Measurements from ENCODE around the gene CERCAM.

CERCAM gene, protein sequence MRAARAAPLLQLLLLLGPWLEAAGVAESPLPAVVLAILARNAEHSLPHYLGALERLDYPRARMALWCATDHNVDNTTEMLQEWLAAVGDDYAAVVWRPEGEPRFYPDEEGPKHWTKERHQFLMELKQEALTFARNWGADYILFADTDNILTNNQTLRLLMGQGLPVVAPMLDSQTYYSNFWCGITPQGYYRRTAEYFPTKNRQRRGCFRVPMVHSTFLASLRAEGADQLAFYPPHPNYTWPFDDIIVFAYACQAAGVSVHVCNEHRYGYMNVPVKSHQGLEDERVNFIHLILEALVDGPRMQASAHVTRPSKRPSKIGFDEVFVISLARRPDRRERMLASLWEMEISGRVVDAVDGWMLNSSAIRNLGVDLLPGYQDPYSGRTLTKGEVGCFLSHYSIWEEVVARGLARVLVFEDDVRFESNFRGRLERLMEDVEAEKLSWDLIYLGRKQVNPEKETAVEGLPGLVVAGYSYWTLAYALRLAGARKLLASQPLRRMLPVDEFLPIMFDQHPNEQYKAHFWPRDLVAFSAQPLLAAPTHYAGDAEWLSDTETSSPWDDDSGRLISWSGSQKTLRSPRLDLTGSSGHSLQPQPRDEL

DNA sequence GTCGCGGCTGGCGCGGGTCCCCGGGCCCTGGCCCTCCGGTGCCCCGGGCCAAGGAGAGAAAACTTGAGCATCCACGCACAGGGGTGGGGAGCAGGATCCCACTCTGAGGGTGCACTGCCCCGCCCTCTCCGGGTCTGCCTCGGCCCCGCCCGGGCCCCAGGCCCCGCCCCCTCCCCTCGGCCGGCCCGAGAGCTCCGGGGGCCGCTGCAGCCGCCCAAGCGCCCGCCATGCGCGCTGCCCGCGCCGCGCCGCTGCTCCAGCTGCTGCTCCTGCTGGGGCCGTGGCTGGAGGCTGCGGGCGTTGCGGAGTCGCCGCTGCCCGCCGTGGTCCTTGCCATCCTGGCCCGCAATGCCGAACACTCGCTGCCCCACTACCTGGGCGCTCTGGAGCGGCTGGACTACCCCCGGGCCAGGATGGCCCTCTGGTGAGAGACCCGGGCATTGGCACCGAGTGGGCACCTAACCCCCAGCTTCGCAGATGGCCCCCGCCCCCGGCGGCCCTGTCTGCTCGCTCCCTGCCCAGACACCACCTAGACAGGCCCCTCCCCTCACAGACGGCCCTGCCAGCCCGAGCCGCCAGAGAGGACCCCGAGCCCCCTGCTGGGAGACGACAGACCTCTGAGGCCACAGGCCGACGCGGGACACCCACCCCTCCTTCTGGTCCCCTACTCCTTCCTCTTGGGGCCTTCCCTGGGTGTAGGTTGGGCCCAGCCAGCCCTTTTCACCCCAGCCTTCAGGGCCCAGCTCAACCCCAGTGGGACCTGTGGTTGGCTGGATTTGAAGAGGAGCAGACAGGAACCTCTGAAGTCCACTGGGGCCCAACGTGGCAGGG is at the start of gene CERCAM:
TSS of gene CERCAM (plus strand) at position 207 of the 831 bp plus-strand sequence. CDS start at position 228, 21 bp downstream.
- peak in 1 of 2 donors; percentile 46 for DNase-seq (ENCODE audit: low read depth in 2 of 2)

DNA sequence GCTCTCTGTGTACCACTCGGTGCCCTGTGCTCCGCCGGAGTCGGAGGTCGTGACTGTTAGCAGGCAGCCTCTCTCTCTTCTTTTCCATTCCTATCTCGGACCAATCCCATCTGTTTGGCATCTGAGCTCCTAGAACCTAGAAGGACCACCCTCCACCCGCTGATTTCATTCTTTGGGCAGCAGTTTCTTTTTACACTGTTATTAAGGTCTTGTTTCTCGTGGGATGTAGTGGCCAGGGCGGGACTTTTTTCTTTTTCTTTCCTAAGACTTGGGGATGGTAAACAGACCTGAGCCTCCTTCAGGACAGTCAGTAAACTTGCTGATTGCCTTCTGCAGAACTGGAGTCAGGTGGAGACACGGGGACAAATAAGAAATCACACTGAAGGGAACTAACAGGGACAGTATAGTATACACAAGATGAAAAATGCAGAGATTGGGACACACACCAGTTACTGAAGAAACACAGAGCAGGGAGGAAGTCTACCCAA is 49.0 kb upstream of the CERCAM start:
- DNase-seq (ENCODE audit: low read depth in 2 of 2), result no peak

DNA sequence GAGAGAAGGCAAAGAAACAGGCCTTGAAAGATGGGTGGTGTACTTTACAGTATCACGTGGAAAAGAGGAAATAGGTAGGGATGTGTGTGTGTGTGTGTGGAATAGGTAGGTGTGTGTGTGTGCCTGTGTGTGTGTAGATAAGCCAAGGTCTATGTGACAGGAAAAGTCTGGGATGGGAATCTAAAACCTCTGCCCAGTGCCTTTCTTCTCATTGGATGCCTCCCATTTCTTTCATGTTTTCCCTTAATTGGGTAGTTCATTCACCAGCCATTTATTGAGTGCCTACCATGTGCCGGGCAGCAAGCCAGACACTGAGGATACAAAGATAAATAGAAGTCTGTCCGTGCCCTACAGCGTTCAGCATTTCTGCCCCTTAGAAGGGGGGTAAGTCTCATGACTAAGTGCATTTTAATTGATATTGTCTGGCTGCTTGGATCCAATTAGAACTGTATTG is 48.4 kb upstream of the CERCAM start:
- DNase-seq (ENCODE audit: low read depth in 2 of 2), result no peak

DNA sequence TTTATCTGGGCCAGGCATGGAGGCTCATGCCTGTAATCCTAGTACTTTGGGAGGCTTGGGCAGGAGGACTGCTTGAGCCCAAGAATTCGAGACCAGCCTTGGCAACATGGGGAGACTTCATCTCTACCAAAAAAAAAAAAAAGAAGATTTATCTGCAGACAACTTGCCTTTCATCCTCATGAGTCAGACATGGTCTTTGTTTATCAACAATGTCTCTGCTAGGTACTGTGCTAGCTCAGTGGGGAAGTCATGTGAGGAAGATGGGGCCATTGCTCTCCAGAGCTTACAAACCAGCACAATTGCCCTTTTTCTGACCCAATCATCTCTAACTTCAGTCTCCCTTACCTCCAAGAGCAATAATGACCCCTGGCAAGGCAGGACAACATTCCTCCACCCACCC is 47.9 kb upstream of the CERCAM start:
- no peak for DNase-seq (ENCODE audit: low read depth in 2 of 2)

DNA sequence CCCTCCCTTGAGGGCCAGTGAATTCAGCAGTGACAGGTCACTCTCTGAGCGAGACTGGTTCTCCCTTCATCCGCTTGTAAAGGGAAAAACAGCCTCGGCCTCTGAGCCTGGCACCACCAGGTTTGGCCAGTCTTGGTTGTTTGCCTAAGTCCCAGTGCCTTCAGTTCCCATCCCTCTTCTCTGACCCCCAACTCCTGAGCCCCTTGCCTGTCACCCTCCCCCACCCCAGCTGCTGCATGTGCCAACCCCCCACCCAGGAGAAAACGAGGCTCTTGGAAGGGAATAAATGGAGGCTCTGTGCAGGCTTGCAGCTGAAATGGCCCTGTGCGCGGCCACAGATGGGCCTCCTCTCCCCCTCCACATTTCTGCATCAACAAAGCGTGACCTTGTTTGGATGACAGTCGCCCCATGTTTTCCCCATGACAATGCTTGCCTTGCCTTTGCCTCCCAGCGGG is 46.4 kb upstream of the CERCAM start:
- no peak for DNase-seq (ENCODE audit: low read depth in 2 of 2)

DNA sequence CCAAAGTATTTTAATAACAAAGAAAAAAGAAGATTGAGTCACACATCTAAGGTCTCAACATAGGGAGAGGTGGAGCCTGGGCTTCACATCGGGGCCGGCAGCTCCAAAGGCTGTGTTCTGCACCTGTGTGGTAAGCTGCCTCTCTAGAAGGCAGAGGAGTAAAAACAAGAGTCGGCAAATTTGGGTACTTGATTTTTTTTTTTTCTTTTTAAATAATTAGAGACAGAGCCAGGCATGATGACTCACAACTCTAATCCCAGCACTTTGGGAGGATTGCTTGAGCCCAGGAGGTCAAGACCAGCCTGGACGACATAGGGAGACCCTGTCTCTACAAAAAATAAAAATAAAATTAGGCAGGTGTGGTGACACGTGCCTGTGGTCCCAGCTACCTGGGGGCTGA is 44.8 kb upstream of the CERCAM start:
- no peak for DNase-seq (ENCODE audit: low read depth in 2 of 2)

DNA sequence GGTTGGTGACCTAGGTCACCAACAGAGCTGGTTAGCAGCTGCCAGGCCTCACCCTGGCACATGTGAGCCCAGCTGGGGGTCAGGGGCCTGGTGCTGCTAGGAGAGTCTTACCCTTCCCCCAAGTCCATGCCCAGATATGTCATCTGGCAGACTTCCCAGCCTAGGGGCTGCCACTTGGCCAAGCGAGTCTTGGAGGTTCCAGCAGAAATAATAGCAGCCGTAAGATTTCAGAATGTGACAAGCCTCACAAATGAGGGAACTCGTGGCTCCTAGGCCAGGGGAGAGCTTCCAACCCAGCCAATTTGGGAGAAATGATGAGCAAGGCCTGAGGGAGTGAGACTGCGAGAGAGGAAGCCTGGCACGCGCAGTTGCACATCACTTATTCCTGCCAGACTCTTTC is 38.4 kb upstream of the CERCAM start:
- DNase-seq (ENCODE audit: low read depth in 2 of 2), result no peak

DNA sequence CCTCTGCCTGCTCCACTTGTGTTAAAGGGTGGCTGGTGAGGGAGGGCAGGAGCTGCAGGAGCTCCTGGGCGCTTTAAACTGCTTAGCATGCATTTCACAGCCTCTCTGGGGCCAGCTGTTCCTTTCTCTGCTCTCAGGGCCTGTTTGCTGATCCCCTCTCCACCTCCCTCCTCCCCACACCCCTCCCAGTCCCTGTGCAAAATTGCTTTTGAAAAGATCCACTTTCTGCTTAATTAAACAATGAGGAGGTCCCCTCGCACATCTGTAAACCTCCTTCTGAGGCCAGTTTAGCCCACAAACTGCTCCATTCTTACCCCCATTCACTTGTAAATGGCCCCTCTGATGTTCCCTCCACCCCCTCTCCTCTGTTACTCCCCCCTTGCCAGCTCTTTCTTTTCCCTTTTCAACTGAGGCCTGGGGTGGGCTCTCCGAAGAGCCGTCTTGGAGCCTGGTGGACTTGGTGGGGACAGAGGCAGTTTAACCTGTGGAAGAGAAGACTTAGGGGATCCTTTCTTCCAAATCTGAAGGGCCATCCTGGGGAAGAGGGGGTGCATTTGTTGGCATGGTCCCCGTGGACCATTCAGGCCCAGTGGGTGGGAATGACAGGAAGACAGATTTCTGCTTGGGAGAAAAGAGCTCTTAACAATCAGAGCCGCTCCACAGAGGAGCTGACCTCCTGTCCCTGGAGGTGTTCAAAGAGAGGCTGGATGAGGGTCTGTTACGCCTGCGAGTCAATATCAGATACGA is 37.5 kb upstream of the CERCAM start:
- DNase-seq (ENCODE audit: low read depth in 2 of 2), result no peak

DNA sequence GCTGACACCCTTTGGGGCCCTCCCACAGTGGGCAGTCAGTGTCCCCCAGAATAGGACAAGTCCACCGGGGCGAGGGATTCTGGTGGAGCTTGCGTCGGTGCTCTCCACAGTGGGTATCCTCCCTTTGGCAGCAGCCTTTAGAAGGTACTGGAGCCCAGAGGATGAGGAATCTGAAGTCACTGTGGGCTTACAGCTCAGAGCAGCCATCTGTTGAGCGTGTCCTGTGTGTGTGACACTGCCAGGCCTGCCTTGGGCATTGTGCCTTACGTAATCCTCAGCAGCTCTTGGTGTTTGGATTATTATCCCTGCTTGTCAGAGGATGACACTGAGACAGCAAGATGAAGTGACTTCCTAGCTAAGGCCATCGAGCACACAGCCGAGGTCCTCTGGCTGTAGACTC is 36.9 kb upstream of the CERCAM start:
- DNase-seq (ENCODE audit: low read depth in 2 of 2), result no peak

DNA sequence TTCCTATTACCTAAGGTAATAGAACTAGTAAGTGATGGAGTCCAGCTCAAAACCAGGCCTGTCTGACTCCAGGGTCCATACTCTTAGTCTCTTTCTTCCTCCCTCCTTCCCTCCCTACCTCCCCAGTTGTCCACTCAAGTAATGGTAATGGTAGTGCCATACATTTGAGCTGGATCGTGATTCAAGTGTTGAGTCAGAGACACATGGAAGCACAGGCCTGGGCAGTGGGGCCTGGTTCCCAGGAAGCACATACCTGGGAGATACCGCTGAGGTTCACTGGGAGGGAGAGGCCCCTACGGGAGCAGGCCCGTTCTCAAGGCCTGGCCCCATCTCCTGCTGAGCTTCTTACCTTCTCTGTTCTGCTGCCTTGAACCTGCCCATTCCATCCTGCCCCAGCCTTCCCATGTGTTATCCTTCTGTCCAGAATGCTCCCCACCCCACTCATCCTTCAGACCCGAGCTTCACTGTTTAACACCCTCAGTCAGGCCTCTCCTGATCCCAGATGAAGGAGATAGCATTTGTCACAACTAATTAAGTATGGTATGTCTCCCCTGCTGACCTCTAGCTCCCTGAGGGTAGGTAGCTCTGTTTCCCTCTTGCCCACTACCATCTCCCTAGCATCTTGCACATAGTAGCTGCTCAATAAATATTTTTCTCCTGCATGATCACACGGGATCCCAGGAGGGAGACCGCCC is 35.7 kb upstream of the CERCAM start:
- no peak for DNase-seq (ENCODE audit: low read depth in 2 of 2)

DNA sequence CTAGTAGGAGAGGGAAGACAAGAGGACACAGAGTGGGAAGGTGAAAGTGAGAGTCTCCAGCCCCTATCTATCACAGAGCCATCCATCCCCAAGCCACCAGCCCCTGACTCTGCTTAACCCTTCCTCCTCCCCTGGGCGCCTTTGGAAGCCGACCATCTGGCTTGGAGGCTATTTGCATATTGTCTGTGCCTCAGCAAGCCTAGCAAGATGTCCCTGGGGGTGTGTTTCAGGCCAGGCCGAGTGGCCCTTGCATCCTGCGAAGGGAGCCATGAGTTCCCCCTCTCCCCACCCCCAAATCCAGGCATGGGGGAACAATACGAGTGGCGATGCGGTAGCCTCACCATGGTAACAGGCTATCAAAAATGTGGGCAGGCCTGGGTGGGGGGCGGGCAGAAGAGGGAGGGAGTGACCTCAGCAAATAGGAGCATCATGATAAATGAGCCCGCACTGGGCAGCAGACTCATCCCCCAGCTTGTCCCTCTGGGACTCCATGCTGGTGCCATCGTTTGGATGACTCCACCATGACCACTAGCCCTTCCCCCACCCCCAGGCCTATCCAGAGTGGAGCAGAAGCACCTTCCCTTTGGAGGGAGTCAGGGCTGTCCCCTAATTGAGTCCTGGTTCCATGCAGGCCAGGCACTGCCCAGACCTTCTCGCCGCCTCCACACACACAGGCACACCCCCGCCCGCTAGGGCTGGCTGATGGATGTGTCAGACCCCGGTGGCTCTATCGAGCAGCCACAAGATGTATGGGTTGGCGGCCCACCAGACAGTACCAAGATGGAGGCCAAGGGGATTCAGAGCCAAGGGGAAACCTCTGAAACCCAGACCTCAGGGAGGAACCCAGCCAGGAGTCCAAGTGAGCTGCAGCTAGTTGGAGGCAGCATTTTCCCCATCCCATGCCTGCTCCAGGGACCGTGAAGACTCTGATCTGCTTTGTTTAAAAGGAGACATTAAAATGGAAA is 34.9 kb upstream of the CERCAM start:
- no peak for DNase-seq (ENCODE audit: low read depth in 2 of 2)

DNA sequence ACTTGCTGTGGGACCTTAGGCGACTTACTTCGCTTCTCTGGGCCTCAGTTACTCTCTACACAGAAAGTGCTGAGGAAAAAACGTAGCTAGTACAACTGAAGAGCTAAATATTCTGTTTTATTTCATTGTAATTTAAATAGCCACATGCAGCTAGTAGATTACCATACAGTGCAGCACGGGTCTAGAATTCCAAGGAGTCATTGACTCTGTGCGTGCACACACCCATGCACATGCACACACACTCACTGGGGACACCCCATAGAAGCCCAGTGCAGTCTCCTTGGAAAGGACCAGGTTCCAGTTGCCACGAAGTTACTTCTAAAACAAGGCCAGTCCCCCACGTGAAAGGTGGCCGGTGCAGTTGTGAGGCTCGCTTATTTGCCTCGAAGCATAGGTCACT is 32.5 kb upstream of the CERCAM start:
- no peak for DNase-seq (ENCODE audit: low read depth in 2 of 2)

DNA sequence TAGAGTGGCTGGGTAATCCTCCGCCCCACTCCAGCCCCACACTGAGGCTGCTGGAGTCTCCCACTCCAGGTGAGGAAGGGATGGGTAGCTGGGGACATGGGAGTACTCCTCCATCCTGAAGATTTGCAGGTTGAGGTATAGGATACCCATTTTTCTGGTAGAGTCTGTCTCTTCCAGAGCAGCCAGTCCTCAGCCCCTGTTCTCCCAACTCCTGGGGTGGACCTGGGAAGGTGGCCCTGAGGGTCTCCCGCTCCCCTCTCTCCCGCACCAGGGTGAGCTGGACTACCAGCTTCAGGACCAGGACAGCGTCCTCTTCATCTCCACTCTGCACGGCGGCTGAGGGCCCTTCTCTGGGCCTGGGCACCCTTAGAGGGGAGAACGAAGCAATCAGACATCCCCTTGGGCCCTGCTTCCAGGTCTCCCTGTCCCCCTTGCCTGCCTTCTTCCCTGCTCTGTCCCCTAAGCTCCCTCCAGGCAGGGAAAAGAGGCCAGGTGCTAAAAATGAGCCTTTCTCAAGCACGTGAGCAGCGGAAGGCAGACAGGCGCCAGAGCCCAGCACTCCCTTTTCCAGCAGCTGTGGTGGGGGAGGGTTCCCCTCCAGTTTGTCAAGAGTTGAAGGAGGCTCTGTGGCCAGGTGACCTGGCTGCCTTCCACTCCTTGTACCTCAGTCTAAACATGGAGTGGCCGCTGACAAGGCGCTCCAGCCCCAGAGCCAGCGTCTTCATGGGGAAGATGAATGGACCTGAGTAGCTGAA is 31.1 kb upstream of the CERCAM start:
- no peak for DNase-seq (ENCODE audit: low read depth in 2 of 2)

DNA sequence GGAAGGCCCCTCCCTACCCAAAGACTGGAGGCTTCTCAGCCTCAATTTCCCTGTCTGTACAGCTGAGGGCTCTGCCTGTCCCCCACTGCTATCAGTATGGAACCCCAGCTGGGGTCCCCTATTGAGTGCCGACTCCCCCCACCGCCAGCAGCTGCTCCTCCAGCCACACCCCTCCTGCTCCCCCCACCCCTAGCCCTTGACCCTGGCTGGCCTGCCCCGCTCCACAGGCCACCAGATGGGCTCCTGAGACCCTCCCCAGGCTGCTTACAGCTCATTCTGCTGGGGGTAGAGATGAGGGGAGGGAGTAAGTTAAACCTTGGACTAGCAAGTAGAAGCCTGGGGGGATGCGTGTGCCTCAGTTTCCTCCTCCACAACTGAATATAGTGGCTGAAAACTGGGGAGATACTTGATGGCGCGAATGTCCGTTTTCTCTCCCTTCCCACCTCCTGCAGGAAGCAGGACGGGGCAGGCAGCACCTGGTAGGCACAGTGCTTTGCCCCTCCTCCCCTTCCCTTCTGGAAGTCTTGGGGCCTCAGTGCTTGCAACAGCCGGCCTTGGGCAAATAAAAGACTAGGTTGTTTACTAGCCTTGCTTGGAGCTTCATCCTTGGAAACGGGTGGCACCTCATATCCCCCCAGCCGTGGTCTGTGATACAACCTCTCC is 30.4 kb upstream of the CERCAM start:
- DNase-seq (ENCODE audit: low read depth in 2 of 2), result no peak

DNA sequence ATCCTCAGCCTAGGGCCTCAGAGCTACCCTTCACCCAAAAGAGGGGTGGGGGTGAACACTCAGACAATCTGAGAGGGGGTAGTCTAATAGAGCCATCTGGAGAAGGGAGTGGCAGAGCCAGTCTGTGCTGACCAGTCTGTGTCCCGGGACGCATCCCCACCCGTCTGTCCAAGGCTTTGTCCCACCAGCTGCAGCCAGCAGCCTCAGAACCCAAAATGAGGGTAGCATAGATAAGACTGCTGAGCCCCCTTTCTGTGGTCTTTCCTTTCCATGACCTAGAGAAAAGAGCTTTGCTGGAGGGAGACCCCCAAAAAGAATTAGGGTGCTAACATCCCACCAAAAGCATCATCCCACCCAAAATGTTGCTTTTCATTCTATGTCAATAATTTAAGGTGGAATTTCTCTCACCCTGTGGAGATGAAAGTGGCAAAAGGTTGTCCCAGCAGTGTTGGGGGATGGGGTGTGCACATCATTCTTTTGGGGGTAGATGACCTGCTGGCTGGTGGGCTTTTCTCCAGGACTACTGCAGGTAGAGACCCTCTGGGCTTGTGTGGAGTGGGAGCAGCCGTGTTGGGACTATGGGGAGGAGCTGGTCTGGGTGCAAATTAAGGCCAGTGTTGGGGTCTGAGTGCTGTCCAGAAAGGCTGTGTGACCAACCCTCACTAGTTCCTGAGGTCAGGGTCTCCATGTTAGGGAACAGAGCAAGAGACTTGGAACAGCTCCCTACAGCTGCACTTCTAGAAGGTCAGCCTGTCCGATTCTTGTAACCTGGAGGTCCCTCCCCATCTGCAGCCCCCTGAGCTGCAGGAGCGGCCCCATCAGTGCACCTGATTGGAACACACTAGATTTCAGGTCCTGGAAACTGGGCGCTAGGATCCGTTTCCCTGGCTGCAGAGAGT is 29.6 kb upstream of the CERCAM start:
- no peak for DNase-seq (ENCODE audit: low read depth in 2 of 2)

DNA sequence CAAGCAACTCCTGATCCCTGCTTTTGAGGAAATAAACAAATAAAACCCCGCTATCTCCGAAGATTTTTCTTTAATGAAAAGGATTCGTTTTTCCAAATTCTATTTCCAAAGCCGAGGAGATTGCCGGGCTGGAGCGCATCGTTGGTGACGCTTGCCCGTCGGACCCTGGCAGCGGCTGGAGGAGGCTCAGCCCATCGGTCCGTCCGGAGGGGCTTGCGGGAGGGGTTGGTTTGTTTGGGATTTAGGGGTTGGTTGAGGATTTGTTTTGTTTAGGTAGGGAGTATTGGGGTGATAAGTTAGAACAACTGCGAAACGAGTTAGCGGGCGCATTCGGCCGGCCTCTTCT is 28.7 kb upstream of the CERCAM start:
- DNase-seq (ENCODE audit: low read depth in 2 of 2), result no peak

DNA sequence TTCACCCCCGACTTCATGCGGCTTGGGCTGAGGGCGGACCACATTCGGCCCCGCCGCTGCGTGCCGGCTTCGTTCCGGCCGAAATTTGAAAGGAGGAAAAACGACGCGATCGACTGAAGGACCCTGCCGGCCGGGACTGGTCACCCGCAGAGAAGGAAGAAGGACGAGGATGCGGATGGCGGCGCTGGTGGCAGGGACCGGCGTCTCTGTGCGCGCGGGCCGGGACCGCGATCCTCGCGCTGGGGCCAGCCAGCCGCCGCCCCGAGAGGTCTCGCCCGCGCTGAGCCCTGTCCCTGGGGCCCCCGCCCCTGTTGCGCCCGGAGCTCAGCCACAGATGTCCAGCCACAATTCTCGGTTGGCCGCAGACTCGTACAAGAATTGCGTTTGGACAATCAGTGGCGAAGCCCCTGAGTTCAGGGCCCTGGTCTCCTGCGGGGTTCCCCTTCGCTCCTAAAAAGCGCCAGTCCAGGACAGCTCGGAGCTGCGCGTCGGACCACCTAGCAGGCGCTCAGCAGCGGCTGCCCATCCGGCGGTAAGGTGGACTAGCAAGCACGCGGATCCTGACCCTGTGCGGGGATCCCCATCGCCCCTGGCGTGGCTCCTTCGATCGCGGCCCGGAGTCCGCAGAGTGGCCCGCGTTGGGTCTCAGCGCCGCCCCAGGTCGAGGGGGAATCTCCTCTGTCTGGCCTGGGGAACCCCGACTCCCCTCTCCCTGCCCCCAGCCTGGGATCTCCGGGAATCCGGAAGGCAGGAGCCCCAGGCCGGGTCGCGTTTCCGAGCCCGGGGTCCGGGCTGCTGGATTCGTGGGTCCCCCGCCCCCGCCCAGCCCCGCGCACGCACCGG is 28.1 kb upstream of the CERCAM start:
- DNase-seq (ENCODE audit: low read depth in 2 of 2), result no peak

All from stimulated activated CD8-positive, alpha-beta memory T cell treated with anti-CD3 and anti-CD28 coated beads, Interleukin-7, amount 100 ng/mL, for 4 hours (primary cell).